GM23338 (cell line): ENCODE measurements around the gene SLC25A12. TPM values are rescaled to one million over a fixed set of nuclear protein-coding genes. Genes with fewer than 3 reads are reported as not detected.

Experiments
- ATAC-seq: fragments of 200-7000 bp; cut with Tn5 transposase; 3 replicates; pipeline ENCODE4 v1.9.1; 2020
- DNase-seq: peaks from one replicate; pipeline ENCODE4 v3.0.0-alpha.2; 2015; ENCODE audit warnings: low spot score
- H2AFZ ChIP-seq: fragments of 200-600 bp; sonication (generic); 2 replicates; pipeline ENCODE4 v1.8.0; 2016; ENCODE audit warnings: antibody characterized with exemption, mild to moderate bottlenecking, moderate library complexity
- H3F3A ChIP-seq: fragments of 200-600 bp; sonication (generic); replicated peaks from 2 replicates; pipeline ENCODE4 v1.8.0; 2017; ENCODE audit warnings: antibody characterized with exemption, mixed run types, low read depth
- H3K27ac ChIP-seq: fragments of 200-600 bp; sonication (generic); 2 replicates; pipeline ENCODE4 v1.6.1; 2016; ENCODE audit warnings: low read depth
- H3K27me3 ChIP-seq: fragments of 200-600 bp; sonication (generic); 2 replicates; pipeline ENCODE4 v1.8.0; 2016; ENCODE audit warnings: mild to moderate bottlenecking, mixed run types, moderate library complexity; ENCODE audit not compliant: insufficient read depth
- H3K36me3 ChIP-seq: fragments of 200-600 bp; sonication (generic); 2 replicates; pipeline ENCODE4 v1.8.0; 2016; ENCODE audit warnings: mild to moderate bottlenecking; ENCODE audit not compliant: insufficient read depth
- H3K4me1 ChIP-seq: fragments of 200-600 bp; sonication (generic); 2 replicates; pipeline ENCODE4 v1.8.0; 2016; ENCODE audit warnings: mild to moderate bottlenecking, moderate library complexity; ENCODE audit not compliant: insufficient read depth
- H3K4me2 ChIP-seq: fragments of 200-600 bp; sonication (generic); 2 replicates; pipeline ENCODE4 v1.7.1; 2017; ENCODE audit warnings: mixed run types
- H3K4me3 ChIP-seq: fragments of 200-600 bp; sonication (generic); 2 replicates; pipeline ENCODE4 v1.6.1; 2016; ENCODE audit warnings: mixed run types
- H3K79me2 ChIP-seq: fragments of 200-600 bp; sonication (generic); replicated peaks from 2 replicates; pipeline ENCODE4 v1.8.0; 2017; ENCODE audit warnings: mild to moderate bottlenecking; ENCODE audit not compliant: insufficient read depth
- H3K9me2 ChIP-seq: fragments of 200-600 bp; sonication (generic); 2 replicates; pipeline ENCODE4 v1.8.0; 2017; ENCODE audit not compliant: insufficient read depth
- H4K20me1 ChIP-seq: fragments of 200-600 bp; sonication (generic); replicated peaks from 2 replicates; pipeline ENCODE4 v1.8.0; 2017; ENCODE audit warnings: mild to moderate bottlenecking; ENCODE audit not compliant: insufficient read depth
- H3K27ac Mint-ChIP-seq: 2 replicates; pipeline ENCODE4 v1.8.0; 2020; ENCODE audit warnings: inconsistent platforms, mild to moderate bottlenecking, moderate library complexity, mixed read lengths
- H3K27me3 Mint-ChIP-seq: 3 replicates; pipeline ENCODE4 v1.8.0; 2022; ENCODE audit warnings: low read depth, mild to moderate bottlenecking, moderate library complexity, mixed read lengths, inconsistent platforms; ENCODE audit not compliant: insufficient read depth, poor library complexity
- H3K36me3 Mint-ChIP-seq: 3 replicates; pipeline ENCODE4 v1.8.0; 2021; ENCODE audit warnings: low read depth, mild to moderate bottlenecking, inconsistent platforms, moderate library complexity, mixed read lengths
- H3K4me1 Mint-ChIP-seq: 3 replicates; pipeline ENCODE4 v1.8.0; 2020; ENCODE audit warnings: mild to moderate bottlenecking, inconsistent platforms, mixed read lengths
- H3K4me3 Mint-ChIP-seq: 3 replicates; pipeline ENCODE4 v1.8.0; 2021; ENCODE audit warnings: moderate library complexity, mild to moderate bottlenecking, inconsistent platforms, mixed read lengths
- H3K9me3 Mint-ChIP-seq: 3 replicates; pipeline ENCODE4 v1.8.0; 2020; ENCODE audit warnings: moderate library complexity, mild to moderate bottlenecking, inconsistent platforms, mixed read lengths
- CREB1 ChIP-seq: fragments of 250-450 bp; sonication (Bioruptor Pico); IDR thresholded peaks from 2 replicates; pipeline ENCODE4 v1.5.0; 2020; ENCODE audit warnings: low read depth, mild to moderate bottlenecking, moderate library complexity
- EZH2phosphoT487 ChIP-seq: fragments of 200-600 bp; sonication (generic); IDR thresholded peaks from one replicate; pipeline ENCODE4 v1.8.1; 2018; ENCODE audit warnings: antibody characterized with exemption; ENCODE audit not compliant: unreplicated experiment
- NANOG ChIP-seq: IDR thresholded peaks from 2 replicates; pipeline ENCODE4 v1.6.1; 2016; ENCODE audit warnings: antibody characterized with exemption, borderline replicate concordance
- POLR2AphosphoS5 ChIP-seq: IDR thresholded peaks from 2 replicates; pipeline ENCODE4 v1.6.1; 2016; ENCODE audit warnings: antibody characterized with exemption, low read depth
- ZNF114 ChIP-seq: fragments of 250-450 bp; sonication (Bioruptor Pico); IDR thresholded peaks from 2 replicates; pipeline ENCODE4 v1.5.0; 2020; ENCODE audit warnings: mild to moderate bottlenecking, moderate library complexity
- ZNF331 ChIP-seq: fragments of 250-450 bp; sonication (Bioruptor Pico); IDR thresholded peaks from 2 replicates; pipeline ENCODE4 v1.5.0; 2020; ENCODE audit warnings: low read depth, mild to moderate bottlenecking, moderate library complexity
- polyA plus RNA-seq: library from polyadenylated mRNA; unstranded; fragments of >200 nt; fragmentation: Nextera tagmentation; extraction: Ambion mirVana; gene quantifications from 2 replicates; pipeline ENCODE4 v1.2.1, GENCODE V29; 2016
- total RNA-seq: library from RNA; depleted of rRNA; stranded (reverse); fragments of >200 nt; shearing (Covaris generic); gene quantifications from 2 replicates; pipeline ENCODE4 v1.2.3, GENCODE V29; 2014
- TF ChIP-seq, protein P1 (sequence below), 2 experiments: fragments of 200-600 bp in 1 of 2; sonication (generic) in 1 of 2; conservative IDR thresholded peaks; 2 replicates each; pipeline versions ENCODE4 v1.5.1 to v1.6.1; 2016 to 2017; ENCODE audit warnings: antibody characterized with exemption in 2 of 2, low read depth in 2 of 2, mild to moderate bottlenecking in 2 of 2, moderate library complexity in 1 of 2
- TF ChIP-seq, protein P2 (sequence below): IDR thresholded peaks from 2 replicates; pipeline ENCODE4 v1.6.1; 2016; ENCODE audit warnings: antibody characterized with exemption
- TF ChIP-seq, protein P3 (sequence below): IDR thresholded peaks from one replicate; pipeline ENCODE4 v1.6.1; 2018; ENCODE audit warnings: antibody characterized with exemption; ENCODE audit not compliant: unreplicated experiment
- TF ChIP-seq, protein P4 (sequence below): fragments of 250-450 bp; sonication (Bioruptor Pico); IDR thresholded peaks from 2 replicates; pipeline ENCODE4 v1.5.0; 2020; ENCODE audit warnings: mild to moderate bottlenecking, moderate library complexity

SLC25A12 gene
- total and polyA plus RNA-seq, 2 experiments from 2014 or later, result 4.8 to 14.8 TPM

DNA sequence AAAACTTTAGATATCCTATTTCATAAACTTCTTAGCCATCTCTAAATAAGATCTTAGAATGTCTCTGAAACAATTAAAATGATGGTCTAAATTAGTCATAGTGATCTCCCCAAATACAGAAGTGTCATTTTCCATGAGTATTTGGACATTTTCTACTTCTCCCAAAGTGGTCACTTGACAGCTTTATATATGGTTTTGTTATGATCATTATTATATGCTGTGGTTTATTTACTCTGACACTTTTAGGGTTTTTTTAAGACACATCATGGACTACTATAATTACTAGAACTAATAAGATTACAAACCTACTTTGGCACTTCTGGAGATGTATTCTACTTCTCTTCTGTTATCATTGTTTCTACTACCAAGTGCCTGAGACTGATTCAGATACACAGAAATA lies 47.1 kb downstream of the SLC25A12 start:
- no peaks in the 10 kb centered on the region for H3K4me1 Mint-ChIP-seq
- DNase-seq, result no peak
- H3K9me2 ChIP-seq, result 0 out of 2 replicates have a peak, but pooled peaks cover 5% of the 10 kb centered on the region
- peaks cover 11% of the 10 kb centered on the region; the same call in 2 of the 3 replicates for H3K36me3 Mint-ChIP-seq
- no peaks in the 10 kb centered on the region for H3K9me3 Mint-ChIP-seq
- no peak overlapping the region for H3K27ac ChIP-seq
- peaks cover 3% of the 10 kb centered on the region for H3K27me3 Mint-ChIP-seq
- no peaks in the 10 kb centered on the region for H3K36me3 ChIP-seq
- H3K27me3 ChIP-seq, result no peaks in the 10 kb centered on the region
- H3K27ac Mint-ChIP-seq, result no peak overlapping the region
- H3K4me3 Mint-ChIP-seq, result no peak overlapping the region
- no peaks in the 10 kb centered on the region for H3F3A ChIP-seq
- no peak overlapping the region for H3K4me2 ChIP-seq
- no peak overlapping the region for H2AFZ ChIP-seq
- no peak overlapping the region for H3K4me3 ChIP-seq
- 0 out of 2 replicates have a peak, but pooled peaks cover 3% of the 10 kb centered on the region for H4K20me1 ChIP-seq
- H3K79me2 ChIP-seq, result no peaks in the 10 kb centered on the region
- ATAC-seq, result no peak
- H3K4me1 ChIP-seq, result no peaks in the 10 kb centered on the region
- TF ChIP-seq EZH2phosphoT487 (no peak), NANOG (no peak), ZNF114 (CRISPR knock-in tag) (no peak), ZNF331 (CRISPR knock-in tag) (no peak), CREB1 (no peak), POLR2AphosphoS5 (no peak)
- TF ChIP-seq, protein P1, sequence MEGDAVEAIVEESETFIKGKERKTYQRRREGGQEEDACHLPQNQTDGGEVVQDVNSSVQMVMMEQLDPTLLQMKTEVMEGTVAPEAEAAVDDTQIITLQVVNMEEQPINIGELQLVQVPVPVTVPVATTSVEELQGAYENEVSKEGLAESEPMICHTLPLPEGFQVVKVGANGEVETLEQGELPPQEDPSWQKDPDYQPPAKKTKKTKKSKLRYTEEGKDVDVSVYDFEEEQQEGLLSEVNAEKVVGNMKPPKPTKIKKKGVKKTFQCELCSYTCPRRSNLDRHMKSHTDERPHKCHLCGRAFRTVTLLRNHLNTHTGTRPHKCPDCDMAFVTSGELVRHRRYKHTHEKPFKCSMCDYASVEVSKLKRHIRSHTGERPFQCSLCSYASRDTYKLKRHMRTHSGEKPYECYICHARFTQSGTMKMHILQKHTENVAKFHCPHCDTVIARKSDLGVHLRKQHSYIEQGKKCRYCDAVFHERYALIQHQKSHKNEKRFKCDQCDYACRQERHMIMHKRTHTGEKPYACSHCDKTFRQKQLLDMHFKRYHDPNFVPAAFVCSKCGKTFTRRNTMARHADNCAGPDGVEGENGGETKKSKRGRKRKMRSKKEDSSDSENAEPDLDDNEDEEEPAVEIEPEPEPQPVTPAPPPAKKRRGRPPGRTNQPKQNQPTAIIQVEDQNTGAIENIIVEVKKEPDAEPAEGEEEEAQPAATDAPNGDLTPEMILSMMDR (conservative IDR thresholded peaks at IDR 0.05; ENCODE audit: low read depth in 2 of 2), result no peak
- TF ChIP-seq, protein P2, sequence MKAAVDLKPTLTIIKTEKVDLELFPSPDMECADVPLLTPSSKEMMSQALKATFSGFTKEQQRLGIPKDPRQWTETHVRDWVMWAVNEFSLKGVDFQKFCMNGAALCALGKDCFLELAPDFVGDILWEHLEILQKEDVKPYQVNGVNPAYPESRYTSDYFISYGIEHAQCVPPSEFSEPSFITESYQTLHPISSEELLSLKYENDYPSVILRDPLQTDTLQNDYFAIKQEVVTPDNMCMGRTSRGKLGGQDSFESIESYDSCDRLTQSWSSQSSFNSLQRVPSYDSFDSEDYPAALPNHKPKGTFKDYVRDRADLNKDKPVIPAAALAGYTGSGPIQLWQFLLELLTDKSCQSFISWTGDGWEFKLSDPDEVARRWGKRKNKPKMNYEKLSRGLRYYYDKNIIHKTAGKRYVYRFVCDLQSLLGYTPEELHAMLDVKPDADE, result no peak
- TF ChIP-seq, protein P3, sequence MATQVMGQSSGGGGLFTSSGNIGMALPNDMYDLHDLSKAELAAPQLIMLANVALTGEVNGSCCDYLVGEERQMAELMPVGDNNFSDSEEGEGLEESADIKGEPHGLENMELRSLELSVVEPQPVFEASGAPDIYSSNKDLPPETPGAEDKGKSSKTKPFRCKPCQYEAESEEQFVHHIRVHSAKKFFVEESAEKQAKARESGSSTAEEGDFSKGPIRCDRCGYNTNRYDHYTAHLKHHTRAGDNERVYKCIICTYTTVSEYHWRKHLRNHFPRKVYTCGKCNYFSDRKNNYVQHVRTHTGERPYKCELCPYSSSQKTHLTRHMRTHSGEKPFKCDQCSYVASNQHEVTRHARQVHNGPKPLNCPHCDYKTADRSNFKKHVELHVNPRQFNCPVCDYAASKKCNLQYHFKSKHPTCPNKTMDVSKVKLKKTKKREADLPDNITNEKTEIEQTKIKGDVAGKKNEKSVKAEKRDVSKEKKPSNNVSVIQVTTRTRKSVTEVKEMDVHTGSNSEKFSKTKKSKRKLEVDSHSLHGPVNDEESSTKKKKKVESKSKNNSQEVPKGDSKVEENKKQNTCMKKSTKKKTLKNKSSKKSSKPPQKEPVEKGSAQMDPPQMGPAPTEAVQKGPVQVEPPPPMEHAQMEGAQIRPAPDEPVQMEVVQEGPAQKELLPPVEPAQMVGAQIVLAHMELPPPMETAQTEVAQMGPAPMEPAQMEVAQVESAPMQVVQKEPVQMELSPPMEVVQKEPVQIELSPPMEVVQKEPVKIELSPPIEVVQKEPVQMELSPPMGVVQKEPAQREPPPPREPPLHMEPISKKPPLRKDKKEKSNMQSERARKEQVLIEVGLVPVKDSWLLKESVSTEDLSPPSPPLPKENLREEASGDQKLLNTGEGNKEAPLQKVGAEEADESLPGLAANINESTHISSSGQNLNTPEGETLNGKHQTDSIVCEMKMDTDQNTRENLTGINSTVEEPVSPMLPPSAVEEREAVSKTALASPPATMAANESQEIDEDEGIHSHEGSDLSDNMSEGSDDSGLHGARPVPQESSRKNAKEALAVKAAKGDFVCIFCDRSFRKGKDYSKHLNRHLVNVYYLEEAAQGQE, result no peak

DNA sequence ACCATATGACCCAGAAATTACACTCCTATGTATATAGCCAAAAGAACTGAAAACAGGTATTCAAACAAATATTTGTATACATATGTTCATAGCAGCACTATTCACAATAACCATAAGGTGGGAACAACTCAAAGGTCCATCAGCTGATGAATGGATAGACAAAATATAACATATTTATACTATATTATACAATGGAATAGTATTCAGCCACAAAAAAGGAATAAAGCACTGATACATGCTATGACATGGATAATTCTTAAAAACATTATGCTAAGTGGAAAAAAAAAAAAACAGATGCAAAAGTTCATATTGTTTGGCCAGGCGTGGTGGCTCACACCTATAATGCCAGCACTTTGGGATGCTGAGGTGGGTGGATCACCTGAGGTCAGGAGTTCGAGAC lies 52.0 kb downstream of the SLC25A12 start:
- DNase-seq, result no peak
- Histone ChIP-seq H3K79me2 (no peaks in the 10 kb centered on the region), H3K36me3 (0 out of 2 replicates have a peak, but pooled peaks cover 1% of the 10 kb centered on the region), H3K27ac (no peak overlapping the region), H4K20me1 (no peaks in the 10 kb centered on the region), H3K4me2 (no peak overlapping the region), H2AFZ (no peak overlapping the region), H3K27me3 (no peaks in the 10 kb centered on the region), H3K4me1 (no peaks in the 10 kb centered on the region), H3K4me3 (no peak overlapping the region), H3F3A (no peaks in the 10 kb centered on the region), H3K9me2 (no peaks in the 10 kb centered on the region)
- no peak overlapping the region for H3K27ac Mint-ChIP-seq
- peaks cover 26% of the 10 kb centered on the region for H3K36me3 Mint-ChIP-seq
- peaks cover 4% of the 10 kb centered on the region; the same call in 1 of the 3 replicates for H3K9me3 Mint-ChIP-seq
- no peak overlapping the region for H3K4me3 Mint-ChIP-seq
- no peaks in the 10 kb centered on the region for H3K27me3 Mint-ChIP-seq
- ATAC-seq, result no peak
- H3K4me1 Mint-ChIP-seq, result no peaks in the 10 kb centered on the region
- TF ChIP-seq, protein P4, sequence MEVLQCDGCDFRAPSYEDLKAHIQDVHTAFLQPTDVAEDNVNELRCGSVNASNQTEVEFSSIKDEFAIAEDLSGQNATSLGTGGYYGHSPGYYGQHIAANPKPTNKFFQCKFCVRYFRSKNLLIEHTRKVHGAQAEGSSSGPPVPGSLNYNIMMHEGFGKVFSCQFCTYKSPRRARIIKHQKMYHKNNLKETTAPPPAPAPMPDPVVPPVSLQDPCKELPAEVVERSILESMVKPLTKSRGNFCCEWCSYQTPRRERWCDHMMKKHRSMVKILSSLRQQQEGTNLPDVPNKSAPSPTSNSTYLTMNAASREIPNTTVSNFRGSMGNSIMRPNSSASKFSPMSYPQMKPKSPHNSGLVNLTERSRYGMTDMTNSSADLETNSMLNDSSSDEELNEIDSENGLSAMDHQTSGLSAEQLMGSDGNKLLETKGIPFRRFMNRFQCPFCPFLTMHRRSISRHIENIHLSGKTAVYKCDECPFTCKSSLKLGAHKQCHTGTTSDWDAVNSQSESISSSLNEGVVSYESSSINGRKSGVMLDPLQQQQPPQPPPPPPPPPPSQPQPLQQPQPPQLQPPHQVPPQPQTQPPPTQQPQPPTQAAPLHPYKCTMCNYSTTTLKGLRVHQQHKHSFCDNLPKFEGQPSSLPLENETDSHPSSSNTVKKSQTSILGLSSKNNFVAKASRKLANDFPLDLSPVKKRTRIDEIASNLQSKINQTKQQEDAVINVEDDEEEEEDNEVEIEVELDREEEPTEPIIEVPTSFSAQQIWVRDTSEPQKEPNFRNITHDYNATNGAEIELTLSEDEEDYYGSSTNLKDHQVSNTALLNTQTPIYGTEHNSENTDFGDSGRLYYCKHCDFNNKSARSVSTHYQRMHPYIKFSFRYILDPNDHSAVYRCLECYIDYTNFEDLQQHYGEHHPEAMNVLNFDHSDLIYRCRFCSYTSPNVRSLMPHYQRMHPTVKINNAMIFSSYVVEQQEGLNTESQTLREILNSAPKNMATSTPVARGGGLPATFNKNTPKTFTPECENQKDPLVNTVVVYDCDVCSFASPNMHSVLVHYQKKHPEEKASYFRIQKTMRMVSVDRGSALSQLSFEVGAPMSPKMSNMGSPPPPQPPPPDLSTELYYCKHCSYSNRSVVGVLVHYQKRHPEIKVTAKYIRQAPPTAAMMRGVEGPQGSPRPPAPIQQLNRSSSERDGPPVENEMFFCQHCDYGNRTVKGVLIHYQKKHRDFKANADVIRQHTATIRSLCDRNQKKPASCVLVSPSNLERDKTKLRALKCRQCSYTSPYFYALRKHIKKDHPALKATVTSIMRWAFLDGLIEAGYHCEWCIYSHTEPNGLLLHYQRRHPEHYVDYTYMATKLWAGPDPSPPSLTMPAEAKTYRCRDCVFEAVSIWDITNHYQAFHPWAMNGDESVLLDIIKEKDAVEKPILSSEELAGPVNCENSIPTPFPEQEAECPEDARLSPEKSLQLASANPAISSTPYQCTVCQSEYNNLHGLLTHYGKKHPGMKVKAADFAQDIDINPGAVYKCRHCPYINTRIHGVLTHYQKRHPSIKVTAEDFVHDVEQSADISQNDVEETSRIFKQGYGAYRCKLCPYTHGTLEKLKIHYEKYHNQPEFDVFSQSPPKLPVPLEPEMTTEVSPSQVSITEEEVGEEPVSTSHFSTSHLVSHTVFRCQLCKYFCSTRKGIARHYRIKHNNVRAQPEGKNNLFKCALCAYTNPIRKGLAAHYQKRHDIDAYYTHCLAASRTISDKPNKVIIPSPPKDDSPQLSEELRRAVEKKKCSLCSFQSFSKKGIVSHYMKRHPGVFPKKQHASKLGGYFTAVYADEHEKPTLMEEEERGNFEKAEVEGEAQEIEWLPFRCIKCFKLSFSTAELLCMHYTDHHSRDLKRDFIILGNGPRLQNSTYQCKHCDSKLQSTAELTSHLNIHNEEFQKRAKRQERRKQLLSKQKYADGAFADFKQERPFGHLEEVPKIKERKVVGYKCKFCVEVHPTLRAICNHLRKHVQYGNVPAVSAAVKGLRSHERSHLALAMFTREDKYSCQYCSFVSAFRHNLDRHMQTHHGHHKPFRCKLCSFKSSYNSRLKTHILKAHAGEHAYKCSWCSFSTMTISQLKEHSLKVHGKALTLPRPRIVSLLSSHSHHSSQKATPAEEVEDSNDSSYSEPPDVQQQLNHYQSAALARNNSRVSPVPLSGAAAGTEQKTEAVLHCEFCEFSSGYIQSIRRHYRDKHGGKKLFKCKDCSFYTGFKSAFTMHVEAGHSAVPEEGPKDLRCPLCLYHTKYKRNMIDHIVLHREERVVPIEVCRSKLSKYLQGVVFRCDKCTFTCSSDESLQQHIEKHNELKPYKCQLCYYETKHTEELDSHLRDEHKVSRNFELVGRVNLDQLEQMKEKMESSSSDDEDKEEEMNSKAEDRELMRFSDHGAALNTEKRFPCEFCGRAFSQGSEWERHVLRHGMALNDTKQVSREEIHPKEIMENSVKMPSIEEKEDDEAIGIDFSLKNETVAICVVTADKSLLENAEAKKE (CRISPR knock-in tag), result no peak
